HG02840 (cell line): Measurements from ENCODE around the gene PROM1.

Source experiments
- ATAC-seq: cut with Tn5 transposase; IDR thresholded peaks from one replicate; pipeline ENCODE4 v1.9.1; 2021; ENCODE audit warnings: mild to moderate bottlenecking, moderate library complexity, moderate number of reproducible peaks; ENCODE audit not compliant: unreplicated experiment, low FRiP score

Gene PROM1

GRCh38 chr4:15955670-15956069 lies 128.2 kb downstream of the PROM1 start:
- ATAC-seq, result no peak

- ATAC-seq, result no peak
Measured at GRCh38 chr4:15953625-15954024, 130.2 kb downstream of the PROM1 start.

DNA sequence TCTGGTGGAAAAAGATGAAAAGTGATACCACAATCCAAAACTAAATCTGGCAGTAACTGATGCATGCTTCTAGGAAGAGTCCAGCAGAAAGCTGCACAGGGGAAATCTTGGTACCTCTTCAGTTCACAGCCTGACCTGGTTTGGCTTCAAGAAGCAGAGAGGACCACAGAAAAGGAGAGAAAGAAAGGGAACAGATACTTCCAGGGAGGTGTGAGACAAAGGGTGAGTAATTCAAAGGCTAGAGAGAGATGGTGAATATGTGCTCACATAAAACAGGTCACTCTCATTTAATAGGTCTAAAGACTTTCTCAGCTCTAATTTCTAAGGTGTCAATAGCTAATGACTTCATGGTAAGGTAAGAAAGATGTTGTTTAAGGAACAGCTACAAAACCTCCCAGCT lies 132.0 kb downstream of the PROM1 start:
- ATAC-seq, result no peak

DNA sequence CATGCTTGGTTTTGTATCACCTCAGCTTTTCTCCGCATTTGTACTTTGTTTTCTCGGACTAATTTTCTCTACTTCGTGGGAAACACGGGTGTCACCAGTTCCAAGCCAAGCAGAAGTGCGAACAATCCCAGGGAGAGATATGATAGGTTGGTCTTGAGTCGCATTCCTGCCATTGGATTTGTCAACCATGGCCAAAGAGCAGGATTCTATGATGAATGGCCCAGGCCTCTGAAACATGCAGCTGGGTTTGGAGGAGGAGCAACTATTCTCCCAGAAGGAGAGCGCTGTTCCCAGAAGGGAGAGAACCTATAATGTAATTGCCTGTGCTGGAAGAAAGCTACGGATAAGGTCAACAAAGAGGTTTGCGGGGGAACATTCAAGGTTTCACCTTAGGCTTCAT lies 135.0 kb downstream of the PROM1 start:
- ATAC-seq, result no peak

- ATAC-seq, result no peak
Measured at GRCh38 chr4:15947684-15948083, 136.1 kb downstream of the PROM1 start.

DNA sequence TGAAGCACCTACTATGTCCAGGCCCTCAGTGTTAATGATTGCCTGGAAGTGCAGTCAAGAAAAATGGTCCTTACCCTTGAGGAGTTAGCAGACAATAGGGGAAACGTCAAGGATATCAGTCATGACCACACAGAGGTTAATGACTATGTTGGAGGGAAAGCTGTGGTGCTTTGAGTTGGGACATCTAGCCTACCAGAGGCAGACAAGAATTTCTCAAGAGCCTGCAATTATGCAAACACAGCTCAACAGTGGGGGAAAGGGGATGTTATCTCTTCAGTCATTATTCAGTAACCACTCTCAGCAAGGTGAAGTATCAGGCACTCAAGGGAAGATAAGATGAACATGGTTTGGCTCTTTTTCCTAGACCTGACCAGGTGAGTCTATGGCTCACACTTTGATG lies 138.3 kb downstream of the PROM1 start:
- ATAC-seq, result no peak

- ATAC-seq, result no peak
Measured at GRCh38 chr4:15944895-15945294, 138.9 kb downstream of the PROM1 start.

GRCh38 chr4:15942283-15942682 lies 141.5 kb downstream of the PROM1 start:
- ATAC-seq, result no peak

- no peak for ATAC-seq
Measured at GRCh38 chr4:15938640-15939039, 145.2 kb downstream of the PROM1 start, which contains the start of gene FGFBP1. FGFBP1 (minus strand) TSS chr4:15938740; CDS start chr4:15936632, 2,108 bp downstream.

DNA sequence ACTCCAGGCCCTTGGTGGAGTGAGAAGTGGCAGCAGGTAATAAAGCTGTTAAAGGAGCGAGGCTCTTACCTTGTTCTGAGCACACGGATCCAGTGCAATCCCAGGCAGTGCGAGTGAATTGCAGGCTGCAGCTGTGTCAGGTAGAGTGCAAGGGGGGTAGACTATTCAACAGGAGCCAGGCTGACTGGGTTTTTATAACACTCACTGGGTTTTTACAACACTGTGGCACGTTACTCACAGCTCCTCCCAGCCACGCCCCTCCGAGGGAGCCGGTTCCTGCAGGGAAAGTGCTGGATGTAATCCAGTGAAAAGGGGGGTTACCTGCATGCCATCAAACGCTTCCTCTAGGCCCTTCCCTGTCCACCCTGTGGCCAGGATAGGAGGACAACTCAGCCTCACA lies 145.6 kb downstream of the PROM1 start:
- no peak for ATAC-seq

GRCh38 chr4:15936495-15936894 lies 147.3 kb downstream of the PROM1 start:
- ATAC-seq, result no peak

- no peak for ATAC-seq
Measured at GRCh38 chr4:15935504-15936402, 148.1 kb downstream of the PROM1 start.

GRCh38 chr4:15934259-15934658 lies 149.6 kb downstream of the PROM1 start:
- ATAC-seq, result no peak

DNA sequence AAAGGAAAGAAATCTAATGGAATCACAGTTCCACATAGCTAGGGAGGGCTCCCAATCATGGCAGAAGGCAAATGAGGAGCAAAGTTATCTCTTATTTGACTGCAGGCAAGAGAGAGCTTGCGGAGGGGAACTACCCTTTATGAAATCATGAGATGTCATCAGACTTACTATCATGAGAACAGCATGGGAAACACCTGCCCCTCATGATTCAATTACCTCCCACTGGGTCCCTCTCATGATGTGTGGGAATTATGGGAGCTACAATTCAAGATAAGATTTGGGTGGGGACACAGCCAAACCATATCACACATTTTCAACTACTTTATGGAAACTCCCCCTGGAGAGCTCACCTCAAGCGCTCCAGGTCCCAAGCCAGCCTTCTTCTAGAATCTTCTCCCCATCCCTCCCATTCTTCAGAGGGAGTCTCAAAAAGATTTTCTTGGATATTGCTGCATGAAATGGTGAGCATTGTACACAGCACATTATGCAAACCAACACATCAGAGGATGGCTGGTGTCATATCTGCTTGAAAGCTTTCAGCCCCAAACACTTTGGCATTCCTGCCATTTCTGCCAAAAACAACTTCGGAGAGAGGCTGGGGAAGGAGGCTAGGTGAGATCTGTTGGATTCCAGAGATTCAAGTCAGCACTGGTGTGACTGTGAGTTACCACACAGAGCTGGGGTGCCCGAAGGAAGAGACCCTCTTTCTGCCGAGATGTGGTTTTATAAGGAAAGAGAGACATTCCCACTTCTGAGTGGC lies 152.2 kb downstream of the PROM1 start:
- no peak for ATAC-seq

- no peak for ATAC-seq
Measured at GRCh38 chr4:15930314-15930713, 153.5 kb downstream of the PROM1 start.

- ATAC-seq, result no peak
Measured at GRCh38 chr4:15929540-15929939, 154.3 kb downstream of the PROM1 start.

DNA sequence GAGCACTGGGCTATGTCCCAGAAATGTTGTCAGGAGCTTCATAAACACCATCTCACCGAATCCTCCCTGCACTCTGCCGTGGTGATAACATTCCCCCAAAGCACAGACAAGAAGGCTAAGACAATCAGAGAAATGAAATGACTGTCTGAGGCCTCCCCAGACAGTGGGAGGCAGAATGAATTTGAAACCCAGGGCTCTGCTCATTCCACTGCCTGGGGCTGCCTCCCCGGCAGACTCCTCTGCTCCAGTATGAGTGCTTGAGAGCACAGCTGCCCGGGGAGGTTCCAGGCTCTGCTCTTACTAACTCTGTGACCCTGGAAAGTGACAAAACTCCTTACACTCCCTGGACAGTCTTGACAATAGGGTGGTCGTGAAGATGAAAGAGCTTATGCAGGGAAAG lies 154.9 kb downstream of the PROM1 start:
- ATAC-seq, result no peak

GRCh38 chr4:15926486-15926885 lies 157.3 kb downstream of the PROM1 start:
- ATAC-seq, result no peak

GRCh38 chr4:15925830-15926229 lies 158.0 kb downstream of the PROM1 start:
- ATAC-seq, result no peak

DNA sequence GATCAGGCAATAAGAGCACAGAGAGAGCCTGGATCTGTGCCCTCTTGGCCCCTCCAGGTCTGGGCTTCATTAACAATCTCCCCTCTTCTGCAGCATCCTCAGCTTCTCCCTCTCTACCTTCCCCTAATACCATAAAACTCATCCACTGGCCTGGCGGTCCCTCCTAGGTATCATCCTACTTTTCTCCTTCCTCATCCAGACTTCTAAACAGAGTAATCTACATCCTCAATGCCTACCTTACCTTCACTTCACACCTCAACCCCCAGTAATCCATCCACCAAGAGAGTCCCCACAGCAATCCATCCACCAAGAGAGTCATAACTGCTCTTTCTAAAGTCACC lies 162.3 kb downstream of the PROM1 start:
- ATAC-seq, result no peak

DNA sequence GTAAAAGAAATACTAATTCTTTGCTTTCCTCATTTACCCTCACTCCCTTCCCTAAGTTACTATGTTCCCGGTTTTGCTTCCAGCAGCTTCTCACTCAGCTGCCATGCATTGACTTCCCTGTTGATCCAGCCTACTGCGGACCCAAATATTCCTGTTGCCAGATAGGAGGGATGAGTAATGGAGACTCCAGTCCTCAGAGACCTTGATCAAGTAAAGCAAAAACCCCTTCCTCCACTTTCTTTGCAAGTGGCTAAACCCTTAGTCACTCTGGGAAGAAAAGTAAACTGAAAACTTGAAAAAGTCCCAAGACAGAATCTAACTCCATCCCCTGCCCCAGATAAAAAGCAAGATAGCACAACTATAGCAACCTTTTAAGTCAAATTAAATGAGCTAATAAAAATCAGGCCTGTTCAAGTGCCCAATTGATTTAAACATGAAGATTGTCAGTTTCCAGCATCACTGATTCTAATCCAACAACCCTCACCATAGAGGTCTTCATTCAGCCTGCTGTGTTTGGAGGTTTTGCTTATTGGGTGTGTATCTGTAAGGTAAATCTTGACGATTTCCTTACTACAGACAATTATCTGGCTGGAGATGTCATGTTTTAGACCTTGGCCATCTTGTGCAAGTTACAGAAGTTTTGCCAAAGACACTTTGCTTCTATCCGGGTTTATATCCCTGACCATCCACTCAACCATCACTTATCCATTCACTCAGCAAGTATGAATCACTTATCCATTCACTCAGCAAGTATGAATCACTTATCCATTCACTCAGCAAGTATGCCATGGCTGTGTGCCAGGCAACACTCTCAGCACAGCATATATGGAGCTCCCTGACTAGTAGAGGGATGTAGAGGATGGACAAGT lies 162.9 kb downstream of the PROM1 start:
- no peak for ATAC-seq
